B cell (primary cell): Measurements from ENCODE around the gene OR10A5. TPM values are rescaled to one million over a fixed set of nuclear protein-coding genes. Genes with fewer than 3 reads are reported as not detected.
"Not testable (repeated sequence)": the region's sequence is repeated elsewhere in the genome, so short reads cannot be mapped to it uniquely, and the experiment has no call there.

Experiments used
- ATAC-seq: fragments of 200-7000 bp; cut with Tn5 transposase; one replicate; pipeline ENCODE4 v1.10.0; 2021; ENCODE audit warnings: low read depth, mild to moderate bottlenecking, moderate number of reproducible peaks, moderate library complexity
- CTCF ChIA-PET: fragments of 350-600 bp; sonication (Branson Sonifier 250); formaldehyde crosslinking; loops from one replicate; lab custom pipeline; 2021; ENCODE audit warnings: antibody characterized with exemption, inconsistent platforms; lab: Charles Lee
- POLR2A ChIA-PET: fragments of 350-600 bp; sonication (Branson Sonifier 250); formaldehyde crosslinking; loops from one replicate; lab custom pipeline; 2021; ENCODE audit warnings: antibody characterized with exemption; lab: Charles Lee
- DNase-seq: peaks from one replicate; pipeline ENCODE4 v3.0.0; 2013
- H2AFZ ChIP-seq: 2 replicates; pipeline ENCODE4 v1.6.1; 2012; ENCODE audit warnings: mild to moderate bottlenecking, low read depth, low read length; ENCODE audit not compliant: insufficient read depth, poor library complexity, severe bottlenecking
- H3K27ac ChIP-seq, 2 donors: 1 replicate in 1 of 2; 2 replicates in 1 of 2; pipeline ENCODE4 v1.5.1; 2012 to 2013; ENCODE audit warnings: low read length in 2 of 2, mild to moderate bottlenecking in 2 of 2, moderate library complexity in 1 of 2
- H3K27me3 ChIP-seq, 4 experiments: fragments of 200-600 bp in 1 of 4; sonication (generic) in 1 of 4; replicated peaks in 1 of 4; 1 replicate in 2 of 4; 2 replicates in 2 of 4; pipeline versions ENCODE4 v1.6.1 to v1.7.0; 2013 to 2016; ENCODE audit warnings: low read length in 3 of 4, mild to moderate bottlenecking in 2 of 4, mixed read lengths in 1 of 4, moderate library complexity in 1 of 4; ENCODE audit not compliant: insufficient read depth in 4 of 4, control insufficient read depth in 3 of 4; ENCODE audit errors: control extremely low read depth in 1 of 4
- H3K36me3 ChIP-seq, 2 experiments: replicated peaks in 1 of 2; 1 replicate in 1 of 2; 2 replicates in 1 of 2; pipeline versions ENCODE4 v1.6.1 to v1.7.1; 2013; ENCODE audit warnings: low read length in 1 of 2; ENCODE audit not compliant: insufficient read depth in 2 of 2, control insufficient read depth in 1 of 2; ENCODE audit errors: control extremely low read depth in 1 of 2, extremely low read depth in 1 of 2
- H3K4me1 ChIP-seq, 2 donors: fragments of 200-600 bp in 1 of 2; sonication (generic) in 1 of 2; 1 replicate in 1 of 2; 2 replicates in 1 of 2; pipeline versions ENCODE4 v1.5.1 to v1.6.1; 2013 to 2017; ENCODE audit warnings: low read length in 2 of 2; ENCODE audit not compliant: control insufficient read depth in 2 of 2, insufficient read depth in 2 of 2
- H3K4me2 ChIP-seq: replicated peaks from 2 replicates; pipeline ENCODE3; 2012; ENCODE audit warnings: mild to moderate bottlenecking, low read depth, low read length; ENCODE audit not compliant: poor library complexity, severe bottlenecking
- H3K4me3 ChIP-seq, 5 experiments: fragments of 200-600 bp in 1 of 5; sonication (generic) in 1 of 5; 1 replicate in 3 of 5; 2 replicates in 2 of 5; pipeline versions ENCODE4 v1.5.1 to v1.7.0; 2011 to 2016; ENCODE audit warnings: low read length in 4 of 5, mild to moderate bottlenecking in 4 of 5, low read depth in 2 of 5, control low read depth in 1 of 5, moderate library complexity in 1 of 5; ENCODE audit not compliant: insufficient read depth in 1 of 5; ENCODE audit errors: control extremely low read depth in 1 of 5, extremely low read depth in 1 of 5
- H3K79me2 ChIP-seq: fragments of 200-600 bp; sonication (generic); one replicate; pipeline ENCODE4 v1.6.0; 2016; ENCODE audit warnings: low read length; ENCODE audit not compliant: control insufficient read depth, insufficient read depth
- H3K9ac ChIP-seq: fragments of 200-600 bp; sonication (generic); 2 replicates; pipeline ENCODE4 v1.6.1; 2017; ENCODE audit warnings: mild to moderate bottlenecking, low read length, moderate library complexity
- H3K9me3 ChIP-seq, 3 donors: one replicate each; pipeline versions ENCODE4 v1.6.1 to v1.7.1; 2013; ENCODE audit warnings: low read length in 2 of 3; ENCODE audit not compliant: control insufficient read depth in 2 of 3, insufficient read depth in 1 of 3; ENCODE audit errors: control extremely low read depth in 1 of 3
- H4K20me1 ChIP-seq: 2 replicates; pipeline ENCODE4 v1.6.0; 2012; ENCODE audit warnings: mild to moderate bottlenecking, low read length; ENCODE audit not compliant: insufficient read depth, control insufficient read depth, poor library complexity, severe bottlenecking
- H3K27ac Mint-ChIP-seq: one replicate; pipeline ENCODE4 v1.8.0; 2021; ENCODE audit warnings: mixed read lengths
- H3K27me3 Mint-ChIP-seq: one replicate; pipeline ENCODE4 v1.8.0; 2021; ENCODE audit warnings: mixed read lengths
- H3K4me1 Mint-ChIP-seq: one replicate; pipeline ENCODE4 v1.8.0; 2021; ENCODE audit warnings: mixed read lengths
- H3K4me3 Mint-ChIP-seq: one replicate; pipeline ENCODE4 v1.8.0; 2021; ENCODE audit warnings: mixed read lengths
- H3K9me3 Mint-ChIP-seq: one replicate; pipeline ENCODE4 v1.8.0; 2022; ENCODE audit warnings: mixed read lengths; ENCODE audit not compliant: insufficient read depth
- CTCF ChIP-seq: fragments of 200-600 bp; IDR thresholded peaks from one replicate; pipeline ENCODE4 v1.8.0; 2022; ENCODE audit warnings: antibody characterized with exemption, mild to moderate bottlenecking
- EZH2 ChIP-seq: IDR thresholded peaks from 2 replicates; pipeline ENCODE4 v1.6.1; 2012; ENCODE audit warnings: borderline replicate concordance, low read depth, mild to moderate bottlenecking, moderate library complexity, low read length; ENCODE audit not compliant: insufficient read depth, poor library complexity, severe bottlenecking
- WGBS: methylation state at CpG from one replicate; pipeline ENCODE4 v1.1.5; 2013; ENCODE audit warnings: missing lambda C conversion rate; ENCODE audit not compliant: insufficient coverage; 5-methylcytosine and 5-hydroxymethylcytosine counted together
- intact Hi-C: fragments of 100-400 bp; cut with micrococcal nuclease; formaldehyde crosslinking; loops from one replicate; pipeline ENCODE4 v1.10.0; 2022
- polyA plus RNA-seq: library from polyadenylated mRNA; depleted of rRNA; stranded (reverse); fragments of >200 nt; gene quantifications from 2 replicates; pipeline ENCODE4 v1.2.3, GENCODE V29; 2012
- total RNA-seq, 2 donors: library from RNA; stranded (reverse); fragments of 120-200 nt in 1 of 2; gene quantifications; 1 replicate in 1 of 2; 2 replicates in 1 of 2; pipeline versions ENCODE4 v1.2.3 to v1.2.4, GENCODE V29; 2013 to 2022

Gene OR10A5
- total and polyA plus RNA-seq, 2 donors (not counting 1 experiment from before 2014, with no cell fraction given) = not detected

DNA sequence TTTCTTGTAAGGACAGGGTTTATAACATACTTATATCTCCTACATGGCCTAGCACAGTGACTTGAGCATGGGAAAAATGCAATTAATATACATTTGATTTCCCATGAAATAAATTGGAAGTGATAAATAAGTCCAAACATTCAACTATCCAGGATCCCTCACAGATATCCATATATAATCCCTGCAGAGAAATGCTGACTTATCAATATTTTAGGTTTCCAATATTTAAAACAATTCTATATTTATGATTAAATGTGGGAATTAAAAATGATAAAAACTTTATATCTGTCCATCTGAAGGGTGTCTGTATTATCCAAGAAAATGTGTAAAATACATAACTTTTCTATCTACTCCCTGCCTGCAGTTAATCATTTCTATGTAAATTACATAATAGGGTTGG is 37.3 kb downstream of the OR10A5 start:
- TF ChIP-seq EZH2 (no peak), CTCF (no peak)
- peaks cover 10% of the 10 kb centered on the region for H3K27me3 Mint-ChIP-seq
- POLR2A ChIA-PET = no interaction called here
- Histone ChIP-seq H3K79me2 (no peaks in the 10 kb centered on the region), H3K4me1 (no peaks in the 10 kb centered on the region), H3K4me2 (no peak overlapping the region), H3K27ac (no peak overlapping the region), H2AFZ (no peak overlapping the region), H4K20me1 (no peaks in the 10 kb centered on the region), H3K9ac (no peak overlapping the region), H3K36me3 (no peaks in the 10 kb centered on the region), H3K4me3 (no peak overlapping the region), H3K9me3 (peaks cover 0 to 2% (median 0%) of the 10 kb centered on the region in 3 donors), H3K27me3 (peaks cover 0 to 6% (median 0%) of the 10 kb centered on the region in 4 experiments)
- DNase-seq (no peak), ATAC-seq (no peak)
- H3K4me1 Mint-ChIP-seq = no peaks in the 10 kb centered on the region
- no peak overlapping the region for H3K27ac Mint-ChIP-seq
- H3K9me3 Mint-ChIP-seq = no peaks in the 10 kb centered on the region
- intact Hi-C loops = no loop called here
- H3K4me3 Mint-ChIP-seq = no peak overlapping the region
- CTCF ChIA-PET = no interaction called here

GRCh38 chr11:6887711-6888110 is 42.2 kb downstream of the OR10A5 start:
- H3K9me3 ChIP-seq, POLR2A ChIA-PET, intact Hi-C loops, H3K4me2 ChIP-seq, H3K27me3 ChIP-seq, ATAC-seq, DNase-seq, H3K9me3 Mint-ChIP-seq, H3K27ac Mint-ChIP-seq, H3K27ac ChIP-seq, H3K4me1 ChIP-seq, H3K4me1 Mint-ChIP-seq, H3K79me2 ChIP-seq, H3K4me3 Mint-ChIP-seq, CTCF ChIA-PET, H3K36me3 ChIP-seq, H2AFZ ChIP-seq, H4K20me1 ChIP-seq, H3K4me3 ChIP-seq, H3K9ac ChIP-seq: not testable (repeated sequence)
- H3K27me3 Mint-ChIP-seq = peaks cover 12% of the 10 kb centered on the region
- WGBS = no CpG with 5 or more reads among the region's 5 CpGs
